ENCODE results near the gene PHF19.

The PHF19 gene

GRCh38 chr9:120872791-120873502 lies 4.0 kb downstream of the PHF19 start:
- DNase-seq = no peak

DNA sequence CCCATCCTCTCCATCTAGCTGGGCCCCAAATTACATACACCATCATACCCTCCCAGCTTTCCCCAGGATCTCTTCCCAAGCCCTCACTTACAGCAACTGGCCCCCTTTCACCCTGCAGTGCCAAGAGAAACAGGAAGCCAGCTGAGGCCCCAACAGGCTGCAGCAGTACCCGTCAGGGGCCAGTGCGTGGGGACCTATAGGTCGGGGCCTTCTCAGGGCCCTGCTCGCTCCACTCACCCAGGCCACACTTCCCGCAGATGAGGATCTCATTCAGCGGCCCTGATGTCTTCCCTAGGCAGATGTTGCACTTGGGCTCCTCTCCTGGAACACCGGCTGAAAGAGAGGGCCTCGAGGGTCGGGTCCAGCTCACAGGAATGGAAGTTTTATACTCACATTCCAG lies 6.8 kb downstream of the PHF19 start:
- no peak for DNase-seq

GRCh38 chr9:120869726-120870125 lies 7.3 kb downstream of the PHF19 start:
- DNase-seq = no peak

DNA sequence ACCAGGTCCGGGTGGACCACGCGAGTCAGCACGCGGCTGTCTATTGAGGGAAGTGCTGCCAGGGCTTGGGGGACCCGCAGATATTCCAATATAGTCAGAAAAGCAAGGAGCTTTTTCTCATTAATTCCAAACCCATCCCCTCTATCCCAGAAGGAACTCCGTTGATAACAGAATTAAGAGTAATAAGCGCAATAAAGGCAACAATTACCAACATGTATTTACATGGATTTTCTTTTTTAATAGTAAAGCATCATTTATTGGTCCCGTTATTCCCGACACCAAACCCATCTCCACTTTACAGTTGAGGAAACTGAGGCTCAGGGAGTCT lies 7.7 kb downstream of the PHF19 start:
- no peak for DNase-seq

DNA sequence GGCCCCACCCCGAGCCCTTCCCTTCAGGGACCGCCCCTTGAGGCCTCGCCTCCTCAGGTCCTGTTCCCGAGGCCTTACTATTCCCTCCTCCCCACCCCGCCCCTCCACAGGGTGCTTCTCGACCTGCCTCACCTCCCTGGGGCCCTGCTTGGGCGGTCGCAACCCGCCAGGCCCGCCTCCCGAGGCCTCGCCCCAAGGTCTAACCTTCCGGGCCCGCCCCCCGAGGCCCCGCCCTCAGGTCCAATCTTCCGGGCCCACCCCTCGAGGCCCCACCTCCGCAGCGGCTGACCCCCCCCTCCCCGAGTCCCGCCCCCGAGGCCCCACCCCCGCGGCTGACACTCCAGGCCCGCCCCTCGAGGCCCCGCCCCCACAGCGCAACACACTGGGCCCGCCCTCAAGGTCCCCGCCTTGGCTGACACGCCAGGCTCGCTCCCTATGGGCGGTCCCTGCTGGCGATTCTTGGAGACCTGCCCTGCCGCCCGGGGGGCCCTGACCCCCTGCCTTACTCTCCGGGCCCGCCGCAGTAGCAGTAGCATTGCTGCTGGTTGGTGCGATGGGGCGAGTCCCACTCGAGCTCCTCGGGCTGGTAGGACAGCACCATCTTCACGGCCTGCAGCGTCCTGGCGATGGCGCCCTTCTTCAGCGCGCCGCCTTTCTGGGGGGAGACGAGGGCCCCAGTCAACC lies 8.2 kb downstream of the PHF19 start:
- DNase-seq = peak; percentile 97

DNA sequence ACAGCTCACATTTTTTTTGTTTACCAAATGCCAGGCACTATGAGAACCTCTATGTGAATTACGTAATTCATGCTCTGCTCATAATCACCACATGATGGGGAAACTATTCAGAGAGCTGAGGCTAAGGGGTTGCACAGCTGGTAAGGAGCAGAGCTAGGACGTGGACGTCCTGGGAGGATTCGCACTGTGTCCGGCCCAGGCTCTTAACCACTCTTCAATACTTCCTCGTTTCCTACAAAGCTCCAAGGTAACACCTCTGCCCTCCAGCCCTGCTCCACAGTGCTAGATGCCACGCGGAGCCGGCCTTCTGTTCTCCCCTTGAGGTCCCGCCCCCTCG lies 8.7 kb downstream of the PHF19 start:
- no peak for DNase-seq

DNA sequence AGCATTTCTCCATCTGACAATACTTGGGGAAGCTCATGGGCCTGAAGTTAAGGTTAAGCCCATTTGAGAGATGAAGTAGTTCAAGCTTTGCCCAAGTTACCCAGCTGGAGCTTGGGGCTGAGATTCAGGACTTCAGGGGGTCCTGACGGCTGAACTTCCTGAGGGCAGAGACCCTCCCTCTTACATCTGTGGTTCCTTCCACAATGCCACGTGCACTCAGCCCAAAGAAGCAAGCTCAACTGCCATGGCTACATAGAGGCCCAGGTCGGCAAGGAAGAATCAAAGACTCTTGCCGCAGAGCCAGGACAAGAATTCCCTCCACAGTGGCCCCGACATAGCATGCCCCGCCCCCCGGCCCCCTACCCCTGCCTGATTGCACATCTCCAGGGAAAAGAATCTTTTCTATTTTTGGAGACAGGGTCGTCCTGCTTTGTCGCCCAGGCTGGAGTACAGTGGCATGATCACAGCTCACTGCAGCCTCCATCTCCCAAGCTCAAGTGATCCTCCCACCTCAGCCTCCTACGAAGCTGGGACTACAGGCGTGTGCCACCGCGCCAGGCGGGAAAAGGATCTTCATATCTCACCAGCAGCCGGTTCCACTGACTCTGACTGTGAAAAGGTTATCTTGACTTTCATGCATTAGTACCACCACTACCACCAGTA lies 9.2 kb downstream of the PHF19 start:
- no peak for DNase-seq

GRCh38 chr9:120866651-120867050 lies 10.3 kb downstream of the PHF19 start:
- DNase-seq = no peak

- DNase-seq = no peak
Measured at GRCh38 chr9:120865809-120866208, 11.2 kb downstream of the PHF19 start.

GRCh38 chr9:120865176-120865575 lies 11.8 kb downstream of the PHF19 start:
- no peak for DNase-seq

GRCh38 chr9:120864719-120865118 lies 12.3 kb downstream of the PHF19 start:
- no peak for DNase-seq

DNA sequence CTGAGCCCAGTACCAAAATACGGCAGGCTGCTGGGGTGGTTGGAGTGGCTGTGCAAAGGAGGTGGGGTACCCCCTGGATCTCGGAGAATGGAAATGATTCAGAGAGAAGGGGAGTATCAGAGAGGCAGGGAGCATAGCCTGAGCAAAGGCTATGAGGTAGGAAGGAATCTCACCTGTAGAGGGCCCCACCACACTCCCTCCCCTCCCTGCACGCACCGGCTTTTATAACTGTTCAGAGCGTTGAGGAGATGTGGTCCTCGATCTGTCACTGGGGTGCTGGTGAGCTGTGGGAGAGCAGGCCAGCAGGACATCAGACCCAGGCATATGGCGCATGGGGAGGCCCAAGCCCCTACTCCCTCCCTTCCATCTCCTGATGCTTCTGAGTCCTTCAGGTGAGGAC lies 13.2 kb downstream of the PHF19 start:
- no peak for DNase-seq

- DNase-seq = no peak
Measured at GRCh38 chr9:120862452-120862851, 14.5 kb downstream of the PHF19 start.

DNA sequence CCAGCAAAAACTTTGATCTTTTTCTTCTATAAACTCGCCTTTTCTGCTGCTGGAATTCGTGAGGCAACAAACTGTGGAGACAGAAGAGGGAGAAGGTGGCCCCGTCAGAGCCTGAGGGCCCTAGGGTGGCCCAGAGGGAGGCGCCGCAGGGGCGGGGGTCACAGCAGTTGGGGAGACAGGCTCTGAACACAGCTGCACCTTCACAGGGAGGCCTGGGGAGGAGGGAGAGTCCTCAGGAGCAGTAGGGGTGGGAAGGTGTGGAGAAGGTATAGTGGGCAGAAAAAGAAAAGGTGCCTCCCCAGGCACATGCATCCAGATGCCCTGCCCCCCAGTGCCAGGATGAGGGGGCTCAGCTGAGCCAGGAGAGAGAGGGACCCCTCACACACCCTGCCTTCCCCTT lies 15.1 kb downstream of the PHF19 start:
- DNase-seq = no peak

DNA sequence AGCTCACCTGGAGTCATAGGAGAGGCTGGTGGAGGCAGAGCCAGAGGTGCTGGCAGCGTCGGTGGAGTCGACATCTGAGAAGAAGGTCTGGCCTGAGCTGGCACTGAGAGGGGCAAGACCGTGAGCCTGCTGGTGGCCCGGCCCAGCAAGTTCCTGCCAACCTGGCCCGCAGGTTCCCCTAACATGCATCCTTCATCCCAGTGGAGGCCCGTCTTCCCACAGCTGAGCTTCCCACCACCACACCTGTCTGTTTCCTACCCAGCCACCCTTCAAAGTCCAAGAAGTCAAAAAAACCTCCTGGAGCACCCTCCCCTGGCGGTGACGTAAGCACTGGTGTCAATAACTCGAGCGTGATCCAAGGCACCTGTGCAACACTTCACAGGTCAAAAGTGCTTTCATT lies 16.9 kb downstream of the PHF19 start:
- DNase-seq = no peak

GRCh38 chr9:120859361-120859760 lies 17.6 kb downstream of the PHF19 start:
- DNase-seq = no peak

DNA sequence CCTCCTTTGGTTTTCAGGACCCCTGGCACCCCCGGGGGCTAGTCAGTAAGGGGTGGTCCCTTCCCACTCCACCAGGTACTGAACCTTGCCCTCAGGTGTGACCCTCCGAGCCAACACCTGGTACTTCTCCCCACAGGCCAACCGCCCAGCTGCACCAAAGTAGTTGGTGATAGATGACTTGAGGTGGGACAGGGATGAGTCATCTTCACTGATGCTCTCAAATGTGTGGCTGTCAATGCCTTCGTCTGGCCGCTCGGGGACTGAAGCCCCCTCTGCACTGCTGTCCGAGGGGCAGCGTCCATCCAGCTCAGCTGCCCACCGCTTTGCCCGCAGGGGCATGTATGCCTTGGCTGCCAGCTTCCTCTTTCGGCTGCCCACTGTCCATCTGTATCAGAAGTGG lies 19.1 kb downstream of the PHF19 start:
- no peak for DNase-seq

DNA sequence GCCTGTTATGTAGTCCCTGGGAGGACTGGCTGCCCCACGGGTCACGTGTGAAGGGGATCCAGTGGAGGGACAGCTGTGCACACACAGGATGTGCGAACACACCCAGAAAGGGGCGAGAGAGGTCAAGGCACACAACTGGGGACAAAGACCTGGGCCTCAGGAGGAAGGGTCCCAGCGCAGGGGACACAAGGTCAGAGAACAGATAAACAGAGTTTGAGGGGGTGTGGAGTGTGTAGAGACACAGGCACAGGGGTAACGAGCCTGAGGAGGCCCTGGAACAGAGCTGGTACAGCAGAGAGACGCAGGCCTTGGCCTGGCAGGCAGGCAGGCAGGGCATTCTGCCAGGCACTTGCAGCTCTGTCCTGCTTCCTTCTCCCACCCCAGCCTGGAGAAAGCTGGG lies 19.5 kb downstream of the PHF19 start:
- DNase-seq = no peak

- DNase-seq = no peak
Measured at GRCh38 chr9:120856700-120857099, 20.3 kb downstream of the PHF19 start.

GRCh38 chr9:120855827-120856670 lies 20.9 kb downstream of the PHF19 start:
- no peak for DNase-seq

DNA sequence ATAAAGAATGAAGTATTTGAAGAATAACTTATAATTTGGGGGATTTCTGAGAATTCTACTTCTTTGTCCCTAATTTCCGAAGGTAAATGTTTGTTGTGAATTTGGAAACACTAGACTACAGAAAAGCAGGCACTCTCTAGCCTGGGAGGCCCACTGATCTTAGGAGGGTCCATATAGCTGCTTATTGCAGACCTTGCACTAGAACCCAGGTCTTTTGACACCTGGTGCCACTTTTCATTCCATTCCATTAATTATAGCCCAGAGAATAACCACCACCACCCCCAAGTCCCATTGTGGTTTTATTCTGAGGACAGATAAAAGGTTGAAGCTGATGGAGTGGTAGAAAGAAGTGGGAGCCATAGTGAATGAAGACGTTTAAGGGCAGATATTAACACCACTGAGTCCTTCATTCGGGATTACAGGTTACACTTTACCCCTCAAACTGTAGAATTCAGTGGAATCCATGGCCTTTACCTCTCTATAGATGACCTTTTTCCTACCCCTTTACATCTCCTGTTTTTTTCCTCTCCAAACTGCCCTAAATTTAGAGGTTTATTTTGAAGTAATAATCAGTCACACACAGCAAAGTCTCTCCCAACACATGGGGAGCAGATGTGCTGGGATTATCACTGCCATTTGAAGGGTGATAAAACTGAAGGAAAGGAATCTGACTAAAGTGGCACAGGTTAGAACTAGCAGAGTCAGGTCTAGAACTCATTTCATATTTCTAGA lies 22.2 kb downstream of the PHF19 start:
- DNase-seq = no peak

DNA sequence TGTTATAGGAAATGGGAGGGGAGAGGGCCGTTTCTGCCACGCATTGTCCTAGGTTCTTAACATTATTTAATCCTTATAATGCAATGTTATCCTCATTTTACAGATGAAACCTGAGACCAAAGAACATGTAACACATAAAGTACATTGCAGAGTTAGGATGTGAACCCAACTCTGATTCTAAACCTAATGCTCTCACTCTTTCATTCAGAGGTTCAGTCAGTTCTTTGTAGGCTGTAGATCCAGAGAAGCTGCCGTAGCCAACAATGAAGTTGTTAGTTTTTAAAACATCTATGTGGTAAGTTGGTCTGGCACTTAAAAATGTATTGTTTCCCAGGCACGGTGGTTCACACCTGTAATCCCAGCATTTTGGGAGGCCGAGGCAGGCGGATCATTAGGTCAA lies 23.8 kb downstream of the PHF19 start:
- no peak for DNase-seq
